Measurements from ENCODE around the gene KHDRBS1.

The KHDRBS1 gene

GRCh38 chr1:31980835-31981455, 32.7 kb upstream of the KHDRBS1 start:
- Histone ChIP-seq H3K79me1 (ENCODE audit: low read length) (no peaks in the 10 kb centered on the region), H2BK120ac (ENCODE audit: low read depth, low read length) (no peak overlapping the region), H3K23ac (ENCODE audit: low read length) (no peak overlapping the region), H3K4ac (ENCODE audit: low read depth, low read length) (no peak overlapping the region), H4K8ac (ENCODE audit: low read depth, low read length) (no peak overlapping the region), H3K56ac (ENCODE audit: low read length) (no peak overlapping the region), H3K36me3 (ENCODE audit: control insufficient read depth, insufficient read depth, low read length) (no peaks in the 10 kb centered on the region), H3K18ac (ENCODE audit: low read length) (no peak overlapping the region), H3K27me3 (ENCODE audit: insufficient read depth, low read length, poor library complexity) (no peaks in the 10 kb centered on the region), H4K5ac (ENCODE audit: low read length) (no peak overlapping the region), H2AK5ac (ENCODE audit: low read length) (no peak overlapping the region), H2BK5ac (ENCODE audit: low read length) (no peak overlapping the region), H3K79me2 (ENCODE audit: control insufficient read depth, insufficient read depth, low read length) (no peaks in the 10 kb centered on the region), H3K4me3 (ENCODE audit: low read length) (no peak overlapping the region), H3K4me1 (ENCODE audit: control insufficient read depth, low read depth, low read length) (no peaks in the 10 kb centered on the region), H3K9ac (ENCODE audit: low read length) (no peak overlapping the region), H3K4me2 (ENCODE audit: low read length) (no peak overlapping the region), H3K27ac (ENCODE audit: low read depth, low read length) (no peak overlapping the region), H2BK15ac (replicated peaks; ENCODE audit: low read depth) (no peak overlapping the region)
- no peak for DNase-seq
- no CpG with 5 or more reads among the region's 10 CpGs for WGBS (ENCODE audit: extremely low coverage, insufficient coverage, low lambda C conversion rate)

DNA sequence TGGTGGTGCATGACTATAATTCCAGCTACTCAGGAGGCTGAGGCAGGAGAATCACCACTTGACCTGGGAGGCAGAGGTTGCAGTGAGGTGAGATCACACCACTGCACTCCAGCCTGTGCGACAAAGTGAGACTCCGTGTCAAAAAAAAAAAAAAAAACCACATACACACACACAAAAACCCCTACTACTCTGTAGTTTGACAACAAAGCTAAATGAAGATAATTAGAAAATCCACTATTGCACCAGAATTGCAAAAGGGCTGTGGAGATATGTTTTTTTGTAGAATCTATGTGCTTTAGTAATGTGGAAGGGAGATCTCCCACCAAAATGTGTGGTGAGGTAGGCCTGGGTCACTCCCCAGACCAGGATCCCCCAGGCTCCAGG, 32.2 kb upstream of the KHDRBS1 start:
- Histone ChIP-seq H3K27ac (ENCODE audit: low read depth, low read length) (no peak overlapping the region), H3K4ac (ENCODE audit: low read depth, low read length) (no peak overlapping the region), H3K18ac (ENCODE audit: low read length) (no peak overlapping the region), H3K56ac (ENCODE audit: low read length) (no peak overlapping the region), H3K36me3 (ENCODE audit: control insufficient read depth, insufficient read depth, low read length) (no peaks in the 10 kb centered on the region), H2AK5ac (ENCODE audit: low read length) (no peak overlapping the region), H3K4me2 (ENCODE audit: low read length) (no peak overlapping the region), H3K79me2 (ENCODE audit: control insufficient read depth, insufficient read depth, low read length) (no peaks in the 10 kb centered on the region), H2BK120ac (ENCODE audit: low read depth, low read length) (no peak overlapping the region), H4K8ac (ENCODE audit: low read depth, low read length) (no peak overlapping the region), H3K79me1 (ENCODE audit: low read length) (no peaks in the 10 kb centered on the region), H3K9ac (ENCODE audit: low read length) (no peak overlapping the region), H3K27me3 (ENCODE audit: insufficient read depth, low read length, poor library complexity) (no peaks in the 10 kb centered on the region), H3K23ac (ENCODE audit: low read length) (no peak overlapping the region), H3K4me3 (ENCODE audit: low read length) (no peak overlapping the region), H2BK15ac (replicated peaks; ENCODE audit: low read depth) (no peak overlapping the region), H3K4me1 (ENCODE audit: control insufficient read depth, low read depth, low read length) (no peaks in the 10 kb centered on the region), H2BK5ac (ENCODE audit: low read length) (no peak overlapping the region), H4K5ac (ENCODE audit: low read length) (no peak overlapping the region)
- no peak for DNase-seq
- no CpG with 5 or more reads among the region's 2 CpGs for WGBS (ENCODE audit: extremely low coverage, insufficient coverage, low lambda C conversion rate)

- no peaks in the 10 kb centered on the region for H3K79me1 ChIP-seq (ENCODE audit: low read length)
- no peak overlapping the region for H2BK120ac ChIP-seq (ENCODE audit: low read depth, low read length)
- H3K4me2 ChIP-seq (ENCODE audit: low read length), result no peak overlapping the region
- H3K36me3 ChIP-seq (ENCODE audit: control insufficient read depth, insufficient read depth, low read length), result no peaks in the 10 kb centered on the region
- H2BK5ac ChIP-seq (ENCODE audit: low read length), result no peak overlapping the region
- H2AK5ac ChIP-seq (ENCODE audit: low read length), result no peak overlapping the region
- no peak overlapping the region for H3K4me3 ChIP-seq (ENCODE audit: low read length)
- no peak overlapping the region for H3K23ac ChIP-seq (ENCODE audit: low read length)
- H3K27me3 ChIP-seq (ENCODE audit: insufficient read depth, low read length, poor library complexity), result no peaks in the 10 kb centered on the region
- no peaks in the 10 kb centered on the region for H3K79me2 ChIP-seq (ENCODE audit: control insufficient read depth, insufficient read depth, low read length)
- H3K4me1 ChIP-seq (ENCODE audit: control insufficient read depth, low read depth, low read length), result no peaks in the 10 kb centered on the region
- no peak overlapping the region for H2BK15ac ChIP-seq (replicated peaks; ENCODE audit: low read depth)
- H3K56ac ChIP-seq (ENCODE audit: low read length), result no peak overlapping the region
- no peak for DNase-seq
- no peak overlapping the region for H4K5ac ChIP-seq (ENCODE audit: low read length)
- H4K8ac ChIP-seq (ENCODE audit: low read depth, low read length), result no peak overlapping the region
- H3K4ac ChIP-seq (ENCODE audit: low read depth, low read length), result no peak overlapping the region
- H3K18ac ChIP-seq (ENCODE audit: low read length), result no peak overlapping the region
- H3K27ac ChIP-seq (ENCODE audit: low read depth, low read length), result no peak overlapping the region
- H3K9ac ChIP-seq (ENCODE audit: low read length), result no peak overlapping the region
- no CpG with 5 or more reads among the region's 3 CpGs for WGBS (ENCODE audit: extremely low coverage, insufficient coverage, low lambda C conversion rate)
These were observed 31.7 kb upstream of the KHDRBS1 start for GRCh38 chr1:31981972-31982371.

- no peak overlapping the region for H4K5ac ChIP-seq (ENCODE audit: low read length)
- H3K23ac ChIP-seq (ENCODE audit: low read length), result no peak overlapping the region
- no peak overlapping the region for H2BK15ac ChIP-seq (replicated peaks; ENCODE audit: low read depth)
- no peak overlapping the region for H2BK120ac ChIP-seq (ENCODE audit: low read depth, low read length)
- no peak overlapping the region for H3K4me2 ChIP-seq (ENCODE audit: low read length)
- H3K4me1 ChIP-seq (ENCODE audit: control insufficient read depth, low read depth, low read length), result no peaks in the 10 kb centered on the region
- no peak overlapping the region for H3K27ac ChIP-seq (ENCODE audit: low read depth, low read length)
- H3K36me3 ChIP-seq (ENCODE audit: control insufficient read depth, insufficient read depth, low read length), result no peaks in the 10 kb centered on the region
- H3K56ac ChIP-seq (ENCODE audit: low read length), result no peak overlapping the region
- no peaks in the 10 kb centered on the region for H3K79me2 ChIP-seq (ENCODE audit: control insufficient read depth, insufficient read depth, low read length)
- H2AK5ac ChIP-seq (ENCODE audit: low read length), result no peak overlapping the region
- no CpG with 5 or more reads among the region's 6 CpGs for WGBS (ENCODE audit: extremely low coverage, insufficient coverage, low lambda C conversion rate)
- no peak overlapping the region for H3K4me3 ChIP-seq (ENCODE audit: low read length)
- H3K4ac ChIP-seq (ENCODE audit: low read depth, low read length), result no peak overlapping the region
- DNase-seq, result no peak
- H3K9ac ChIP-seq (ENCODE audit: low read length), result no peak overlapping the region
- no peak overlapping the region for H4K8ac ChIP-seq (ENCODE audit: low read depth, low read length)
- H3K79me1 ChIP-seq (ENCODE audit: low read length), result no peaks in the 10 kb centered on the region
- H2BK5ac ChIP-seq (ENCODE audit: low read length), result no peak overlapping the region
- no peak overlapping the region for H3K18ac ChIP-seq (ENCODE audit: low read length)
- H3K27me3 ChIP-seq (ENCODE audit: insufficient read depth, low read length, poor library complexity), result no peaks in the 10 kb centered on the region
These were observed 29.0 kb upstream of the KHDRBS1 start for GRCh38 chr1:31984419-31985347.

GRCh38 chr1:31985430-31985829, 28.2 kb upstream of the KHDRBS1 start:
- H2AK5ac ChIP-seq (ENCODE audit: low read length), result no peak overlapping the region
- H2BK15ac ChIP-seq (replicated peaks; ENCODE audit: low read depth), result no peak overlapping the region
- no peak overlapping the region for H3K9ac ChIP-seq (ENCODE audit: low read length)
- H2BK120ac ChIP-seq (ENCODE audit: low read depth, low read length), result no peak overlapping the region
- no peak overlapping the region for H3K18ac ChIP-seq (ENCODE audit: low read length)
- no peaks in the 10 kb centered on the region for H3K27me3 ChIP-seq (ENCODE audit: insufficient read depth, low read length, poor library complexity)
- H3K79me2 ChIP-seq (ENCODE audit: control insufficient read depth, insufficient read depth, low read length), result no peaks in the 10 kb centered on the region
- no peaks in the 10 kb centered on the region for H3K36me3 ChIP-seq (ENCODE audit: control insufficient read depth, insufficient read depth, low read length)
- H3K4me2 ChIP-seq (ENCODE audit: low read length), result no peak overlapping the region
- no peak overlapping the region for H4K8ac ChIP-seq (ENCODE audit: low read depth, low read length)
- no peak overlapping the region for H3K56ac ChIP-seq (ENCODE audit: low read length)
- no peak overlapping the region for H3K4ac ChIP-seq (ENCODE audit: low read depth, low read length)
- no peak overlapping the region for H3K23ac ChIP-seq (ENCODE audit: low read length)
- no peak overlapping the region for H3K27ac ChIP-seq (ENCODE audit: low read depth, low read length)
- no peak overlapping the region for H2BK5ac ChIP-seq (ENCODE audit: low read length)
- no peak for DNase-seq
- no peak overlapping the region for H4K5ac ChIP-seq (ENCODE audit: low read length)
- no peaks in the 10 kb centered on the region for H3K4me1 ChIP-seq (ENCODE audit: control insufficient read depth, low read depth, low read length)
- no peak overlapping the region for H3K4me3 ChIP-seq (ENCODE audit: low read length)
- no peaks in the 10 kb centered on the region for H3K79me1 ChIP-seq (ENCODE audit: low read length)
- no CpG with 5 or more reads among the region's 4 CpGs for WGBS (ENCODE audit: extremely low coverage, insufficient coverage, low lambda C conversion rate)

All from mesendoderm (in vitro differentiated cells).